Activated naive CD4-positive, alpha-beta T cell treated with Interleukin-2 at 50 U/mL for 16 hours (primary cell): ENCODE results near the gene ATRIP.

Source experiments
- DNase-seq: peaks from one replicate; pipeline ENCODE4 v3.0.0-alpha.2; 2020

The ATRIP gene

DNA sequence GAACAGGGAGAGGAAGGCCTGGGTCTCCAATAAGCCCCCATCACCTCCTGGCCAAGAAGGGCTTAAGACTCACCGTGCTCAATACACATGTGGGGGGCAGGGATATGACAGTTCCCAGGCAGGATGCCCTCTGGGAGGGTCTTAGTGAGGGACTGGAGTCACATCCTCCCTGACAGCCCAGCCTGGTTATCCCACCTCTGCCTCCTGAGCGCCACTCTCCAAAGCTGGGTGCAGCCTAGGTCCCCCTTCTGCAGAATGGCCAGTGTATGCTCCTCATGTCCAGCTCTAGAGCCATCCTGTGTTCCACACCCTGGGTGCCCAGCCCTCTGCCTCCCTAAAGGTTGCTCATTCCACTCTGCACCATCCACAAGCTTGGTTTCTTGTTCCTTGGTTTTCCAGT is 58.6 kb downstream of the ATRIP start:
- DNase-seq = no peak

DNA sequence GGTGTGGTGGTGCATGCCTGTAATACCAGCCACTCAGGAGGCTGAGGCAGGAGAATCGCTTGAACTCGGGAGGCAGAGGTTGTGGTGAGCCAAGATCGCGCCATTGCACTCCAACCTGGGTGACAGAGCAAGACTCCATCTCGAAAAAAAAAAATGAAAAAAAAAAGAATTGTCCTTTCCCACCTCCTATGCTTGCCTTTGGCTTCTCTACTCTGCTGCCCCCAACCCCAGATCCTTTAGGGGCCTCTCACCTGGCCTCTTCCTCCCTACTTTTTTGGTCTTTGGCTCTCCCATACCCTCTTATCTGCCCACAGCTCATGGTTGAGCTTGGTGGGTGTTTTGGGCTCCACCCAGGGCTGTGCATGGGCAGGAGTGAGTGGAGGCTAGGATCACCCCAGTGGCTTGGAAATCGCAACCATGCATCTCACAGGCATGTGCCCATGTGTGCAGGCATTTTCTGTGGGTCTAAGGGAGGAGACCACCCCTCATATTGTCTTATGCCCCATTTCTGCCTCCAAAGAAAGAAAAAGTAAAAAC is 59.5 kb downstream of the ATRIP start:
- DNase-seq = no peak

DNA sequence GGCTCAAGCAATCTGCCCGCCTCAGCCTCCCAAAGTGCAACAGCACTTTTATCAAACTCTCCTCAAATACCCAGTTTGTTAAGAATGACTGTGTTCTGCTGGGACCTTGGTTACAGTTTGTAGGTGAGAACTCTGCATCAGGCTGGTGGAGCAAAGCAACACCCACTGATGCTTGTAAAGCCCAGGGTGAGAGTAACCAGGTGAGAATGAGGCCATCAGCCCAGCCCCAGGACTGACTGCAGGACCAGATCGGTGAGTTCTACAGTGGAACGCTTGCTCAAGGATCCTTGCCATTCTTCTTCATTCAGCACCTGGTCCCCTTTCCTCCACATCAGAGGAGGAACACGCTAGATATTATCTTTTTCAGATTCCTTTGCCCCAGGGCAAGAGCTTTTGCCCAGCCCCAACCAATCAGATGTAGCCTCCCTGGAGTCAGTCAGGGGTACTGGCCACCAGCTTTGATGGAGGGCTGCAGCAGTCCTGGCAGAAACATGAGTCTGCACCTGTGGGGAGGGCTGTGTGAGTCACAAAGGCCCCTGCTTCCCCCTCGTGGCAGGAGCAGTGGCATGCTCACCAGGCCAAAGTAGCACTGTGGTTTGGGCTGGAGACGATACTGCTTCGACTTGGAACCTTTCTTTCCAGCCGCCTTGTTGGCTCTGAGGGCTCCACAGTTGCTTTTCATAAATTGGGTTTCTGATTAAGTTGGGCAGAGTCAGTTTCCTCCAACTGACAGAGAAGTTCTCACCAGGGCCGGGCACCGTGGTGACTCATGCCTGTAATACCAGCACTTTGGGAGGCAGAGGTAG is 60.9 kb downstream of the ATRIP start:
- DNase-seq = peak; percentile 76

DNA sequence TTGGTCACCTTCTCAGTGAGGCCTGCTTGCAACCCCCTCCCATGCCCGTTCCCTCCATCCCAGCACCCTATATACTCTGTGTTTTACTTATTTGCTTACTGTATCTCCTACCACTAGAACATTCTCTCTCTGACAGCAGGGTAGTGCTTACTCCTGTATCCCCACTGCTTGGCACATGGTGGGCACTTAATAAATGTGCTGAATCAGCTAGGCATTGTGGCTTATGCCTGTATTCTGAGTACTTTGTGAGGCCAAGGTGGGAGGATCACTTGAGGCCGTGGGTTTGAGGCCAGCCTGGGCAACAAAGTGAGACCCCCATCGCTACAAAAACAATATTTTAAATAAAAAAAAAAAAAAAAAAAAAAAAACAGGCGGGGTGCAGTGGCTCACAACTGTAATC is 65.0 kb downstream of the ATRIP start:
- no peak for DNase-seq

DNA sequence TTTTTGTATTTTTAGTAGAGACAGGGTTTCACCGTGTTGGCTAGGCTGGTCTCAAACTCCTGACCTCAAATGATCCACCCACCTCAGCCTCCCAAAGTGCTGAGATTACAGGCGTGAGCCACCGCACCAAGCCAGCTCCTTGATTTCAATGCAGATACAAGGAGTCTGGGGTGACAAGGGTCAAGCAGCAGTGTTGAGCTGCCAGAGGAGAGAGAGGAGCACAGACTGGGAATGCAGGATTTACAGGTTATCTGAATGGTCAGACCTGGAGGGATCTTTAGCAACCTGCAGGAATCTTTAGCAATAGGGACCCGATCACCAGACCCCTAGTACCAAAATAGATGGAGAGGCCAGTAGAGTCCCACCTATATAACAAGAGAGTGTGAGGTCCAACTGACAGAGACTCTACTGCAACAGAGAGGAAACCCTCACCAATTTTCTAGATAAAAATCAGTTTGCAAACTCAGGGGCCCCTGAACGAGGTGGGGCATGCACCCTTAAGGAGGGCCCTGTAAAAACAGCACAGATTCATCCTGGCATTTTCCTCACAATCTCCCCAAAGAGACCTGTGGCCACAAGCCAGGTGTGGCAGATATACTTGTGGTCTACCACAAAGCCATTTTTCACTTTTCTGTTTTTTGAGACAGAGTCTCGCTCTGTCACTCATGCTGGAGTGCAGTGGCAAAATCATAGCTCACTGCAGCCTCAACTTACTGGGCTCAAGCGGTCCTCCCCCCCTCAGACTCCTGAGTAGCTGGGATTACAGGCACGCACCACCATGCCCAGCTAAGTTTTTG is 68.1 kb downstream of the ATRIP start:
- DNase-seq = no peak
